Mesendoderm (in vitro differentiated cells): ENCODE measurements around the gene KRTAP5-5.
"Not testable (repeated sequence)": the region's sequence is repeated elsewhere in the genome, so short reads cannot be mapped to it uniquely, and the experiment has no call there.

Experiments used
- DNase-seq: peaks from one replicate; pipeline ENCODE4 v3.0.0; 2013
- H2AK5ac ChIP-seq: 2 replicates; pipeline ENCODE4 v1.6.1; 2013; ENCODE audit warnings: low read length, inconsistent platforms
- H2BK120ac ChIP-seq: 2 replicates; pipeline ENCODE4 v1.6.1; 2013; ENCODE audit warnings: low read depth, mild to moderate bottlenecking, low read length, moderate library complexity, mixed read lengths
- H2BK15ac ChIP-seq: replicated peaks from 2 replicates; pipeline ENCODE4 v1.6.1; 2013; ENCODE audit warnings: low read depth, mild to moderate bottlenecking, moderate library complexity
- H2BK5ac ChIP-seq: 2 replicates; pipeline ENCODE4 v1.6.1; 2013; ENCODE audit warnings: low read length, inconsistent platforms
- H3K18ac ChIP-seq: 2 replicates; pipeline ENCODE4 v1.6.1; 2013; ENCODE audit warnings: mild to moderate bottlenecking, low read length, mixed read lengths
- H3K23ac ChIP-seq: one replicate; pipeline ENCODE4 v1.6.1; 2013; ENCODE audit warnings: low read length
- H3K27ac ChIP-seq: 2 replicates; pipeline ENCODE4 v1.5.1; 2013; ENCODE audit warnings: low read depth, mild to moderate bottlenecking, inconsistent platforms, low read length, moderate library complexity
- H3K27me3 ChIP-seq: 2 replicates; pipeline ENCODE4 v1.6.1; 2013; ENCODE audit warnings: low read length, control low read depth, mild to moderate bottlenecking, inconsistent platforms; ENCODE audit not compliant: insufficient read depth, poor library complexity
- H3K36me3 ChIP-seq: 2 replicates; pipeline ENCODE4 v1.6.1; 2013; ENCODE audit warnings: low read length, inconsistent platforms; ENCODE audit not compliant: control insufficient read depth, insufficient read depth
- H3K4ac ChIP-seq: one replicate; pipeline ENCODE4 v1.6.1; 2013; ENCODE audit warnings: low read depth, mild to moderate bottlenecking, low read length, moderate library complexity
- H3K4me1 ChIP-seq: 2 replicates; pipeline ENCODE4 v1.6.1; 2013; ENCODE audit warnings: low read depth, low read length, inconsistent platforms; ENCODE audit not compliant: control insufficient read depth
- H3K4me2 ChIP-seq: 2 replicates; pipeline ENCODE4 v1.6.1; 2013; ENCODE audit warnings: low read length
- H3K4me3 ChIP-seq: 2 replicates; pipeline ENCODE4 v1.5.1; 2013; ENCODE audit warnings: mild to moderate bottlenecking, low read length
- H3K56ac ChIP-seq: one replicate; pipeline ENCODE4 v1.6.1; 2013; ENCODE audit warnings: low read length
- H3K79me1 ChIP-seq: 2 replicates; pipeline ENCODE4 v1.6.1; 2013; ENCODE audit warnings: low read length, inconsistent platforms
- H3K79me2 ChIP-seq: 2 replicates; pipeline ENCODE4 v1.6.1; 2013; ENCODE audit warnings: mild to moderate bottlenecking, low read length; ENCODE audit not compliant: control insufficient read depth, insufficient read depth
- H3K9ac ChIP-seq: 2 replicates; pipeline ENCODE4 v1.6.1; 2013; ENCODE audit warnings: low read length, inconsistent platforms
- H4K5ac ChIP-seq: one replicate; pipeline ENCODE4 v1.6.1; 2013; ENCODE audit warnings: low read length
- H4K8ac ChIP-seq: one replicate; pipeline ENCODE4 v1.6.1; 2013; ENCODE audit warnings: low read depth, mild to moderate bottlenecking, control low read depth, low read length, moderate library complexity
- WGBS: extraction: QIAGEN DNeasy Blood & Tissue Kit; methylation state at CpG from one replicate; pipeline ENCODE4 v1.1.7; 2013; ENCODE audit warnings: low lambda C conversion rate, missing lambda C conversion rate; ENCODE audit not compliant: insufficient coverage; ENCODE audit errors: extremely low coverage; 5-methylcytosine and 5-hydroxymethylcytosine counted together

KRTAP5-5 gene

DNA sequence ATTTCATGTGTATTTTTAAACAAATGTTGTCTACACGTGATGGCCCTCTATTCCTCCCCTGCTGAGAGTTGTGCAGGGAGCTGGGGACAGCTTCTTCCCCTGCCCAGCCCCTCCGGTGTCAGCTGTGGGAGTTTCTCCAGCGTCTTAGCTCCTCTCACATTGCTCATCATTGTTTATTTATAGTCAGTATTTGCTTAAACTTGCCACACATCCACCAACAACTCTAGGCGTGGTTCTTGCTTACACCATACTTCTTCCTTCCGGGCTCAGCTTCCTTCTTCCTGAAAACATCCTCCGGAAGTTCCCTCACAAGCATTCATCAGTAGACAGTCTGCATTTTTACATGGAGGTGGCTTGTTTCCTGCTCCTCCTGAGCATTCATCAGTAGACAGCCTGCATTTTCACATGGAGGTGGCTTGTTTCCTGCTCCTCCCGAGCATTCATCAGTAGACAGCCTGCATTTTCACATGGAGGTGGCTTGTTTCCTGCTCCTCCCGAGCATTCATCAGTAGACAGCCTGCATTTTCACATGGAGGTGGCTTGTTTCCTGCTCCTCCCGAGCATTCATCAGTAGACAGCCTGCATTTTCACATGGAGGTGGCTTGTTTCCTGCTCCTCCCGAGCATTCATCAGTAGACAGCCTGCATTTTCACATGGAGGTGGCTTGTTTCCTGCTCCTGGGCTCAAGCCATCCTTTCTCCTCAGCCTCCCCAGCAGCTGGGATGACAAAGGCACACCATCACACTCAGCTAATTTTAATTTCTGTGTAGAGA, 40.2 kb upstream of the KRTAP5-5 start:
- H3K27me3 ChIP-seq, DNase-seq, H3K23ac ChIP-seq, H4K8ac ChIP-seq, H3K4me3 ChIP-seq, H3K79me1 ChIP-seq, H3K79me2 ChIP-seq, H2BK15ac ChIP-seq, H2BK5ac ChIP-seq, H2BK120ac ChIP-seq, H2AK5ac ChIP-seq, H3K4me1 ChIP-seq, H3K36me3 ChIP-seq, H3K4me2 ChIP-seq, H3K4ac ChIP-seq, H3K18ac ChIP-seq, H3K27ac ChIP-seq, H3K56ac ChIP-seq, H3K9ac ChIP-seq, H4K5ac ChIP-seq: not testable (repeated sequence)
- WGBS: no CpG with 5 or more reads among the region's 10 CpGs

GRCh38 chr11:1589996-1590395, 39.6 kb upstream of the KRTAP5-5 start:
- H2BK5ac ChIP-seq: no peak overlapping the region
- no peak for DNase-seq

DNA sequence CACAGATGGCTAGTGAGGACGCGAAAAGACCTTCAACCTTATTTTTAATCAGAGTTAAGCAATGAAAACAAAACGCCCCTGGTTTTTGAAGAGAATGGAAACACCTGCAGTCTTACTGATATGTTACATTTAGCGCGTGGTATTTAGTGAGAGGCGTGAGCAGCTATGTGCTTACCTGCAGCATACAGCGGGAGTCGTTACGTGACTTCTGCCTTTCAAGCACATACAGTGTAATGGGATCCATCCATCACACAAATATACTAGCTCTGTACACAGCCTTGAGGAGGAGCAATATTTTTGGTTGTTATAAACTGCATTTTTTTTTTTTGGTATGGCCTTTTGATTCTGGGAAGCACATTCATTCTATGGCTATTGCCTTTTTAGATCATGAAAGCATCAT, 36.9 kb upstream of the KRTAP5-5 start:
- no peak overlapping the region for H2AK5ac ChIP-seq
- H3K79me2 ChIP-seq: no peaks in the 10 kb centered on the region
- H3K4ac ChIP-seq: no peak overlapping the region
- no CpG with 5 or more reads among the region's 9 CpGs for WGBS
- H3K9ac ChIP-seq: no peak overlapping the region
- no peak overlapping the region for H3K4me2 ChIP-seq
- no peaks in the 10 kb centered on the region for H3K4me1 ChIP-seq
- H4K5ac ChIP-seq: no peak overlapping the region
- H3K79me1 ChIP-seq: no peaks in the 10 kb centered on the region
- no peak for DNase-seq
- no peak overlapping the region for H2BK15ac ChIP-seq
- no peak overlapping the region for H3K4me3 ChIP-seq
- no peak overlapping the region for H2BK120ac ChIP-seq
- H3K23ac ChIP-seq: no peak overlapping the region
- H3K36me3 ChIP-seq: no peaks in the 10 kb centered on the region
- H3K27me3 ChIP-seq: no peaks in the 10 kb centered on the region
- no peak overlapping the region for H3K56ac ChIP-seq
- no peak overlapping the region for H2BK5ac ChIP-seq
- H4K8ac ChIP-seq: no peak overlapping the region
- no peak overlapping the region for H3K27ac ChIP-seq
- no peak overlapping the region for H3K18ac ChIP-seq

More at GRCh38 chr11:1589996-1590395, 39.6 kb upstream of the KRTAP5-5 start:
- Histone ChIP-seq H3K9ac (no peak overlapping the region), H2BK15ac (no peak overlapping the region), H3K4me1 (no peaks in the 10 kb centered on the region), H3K56ac (no peak overlapping the region), H3K4me3 (no peak overlapping the region), H3K27ac (no peak overlapping the region), H4K5ac (no peak overlapping the region), H3K36me3 (no peaks in the 10 kb centered on the region), H3K4ac (no peak overlapping the region), H4K8ac (no peak overlapping the region), H2AK5ac (no peak overlapping the region), H3K27me3 (no peaks in the 10 kb centered on the region), H3K79me1 (no peaks in the 10 kb centered on the region), H2BK120ac (no peak overlapping the region), H3K18ac (no peak overlapping the region), H3K79me2 (no peaks in the 10 kb centered on the region), H3K23ac (no peak overlapping the region), H3K4me2 (no peak overlapping the region)
- WGBS: no CpG with 5 or more reads among the region's 6 CpGs

- not testable (repeated sequence) for H3K4me1 ChIP-seq, H3K36me3 ChIP-seq, H3K79me2 ChIP-seq, H3K56ac ChIP-seq, H3K4ac ChIP-seq, H3K27ac ChIP-seq, H3K4me2 ChIP-seq, H2BK15ac ChIP-seq, H3K18ac ChIP-seq, DNase-seq, H2AK5ac ChIP-seq, H4K8ac ChIP-seq, H2BK120ac ChIP-seq, H3K23ac ChIP-seq, H3K4me3 ChIP-seq, H3K79me1 ChIP-seq, H4K5ac ChIP-seq, H2BK5ac ChIP-seq, H3K9ac ChIP-seq, H3K27me3 ChIP-seq
- WGBS: no CpG with 5 or more reads among the region's 11 CpGs
Observed at GRCh38 chr11:1595994-1596575, 33.5 kb upstream of the KRTAP5-5 start.

- not testable (repeated sequence) for H3K79me1 ChIP-seq, H3K79me2 ChIP-seq, H3K23ac ChIP-seq, H3K18ac ChIP-seq, H4K5ac ChIP-seq, DNase-seq, H2AK5ac ChIP-seq, H3K4me3 ChIP-seq, H3K4ac ChIP-seq, H3K27me3 ChIP-seq, H3K4me2 ChIP-seq, H3K9ac ChIP-seq, H3K27ac ChIP-seq, H3K4me1 ChIP-seq, H2BK5ac ChIP-seq, H4K8ac ChIP-seq, H2BK15ac ChIP-seq, H3K36me3 ChIP-seq, H2BK120ac ChIP-seq
- WGBS: no CpG with 5 or more reads among the region's 19 CpGs
- H3K56ac ChIP-seq: peak overlapping the region; percentile 10
Observed at GRCh38 chr11:1596576-1597121, 32.9 kb upstream of the KRTAP5-5 start.
